Hepatocyte (in vitro differentiated cells): ENCODE data around the gene PTPN2.

ENCODE experiments used
- EZH2 ChIP-seq: fragments of 200-600 bp; sonication (generic); IDR thresholded peaks from 2 replicates; pipeline ENCODE4 v1.6.1; 2016; ENCODE audit warnings: antibody characterized with exemption, mild to moderate bottlenecking, borderline replicate concordance
- EZH2phosphoT487 ChIP-seq: fragments of 200-600 bp; sonication (generic); IDR thresholded peaks from one replicate; pipeline ENCODE4 v1.6.1; 2018; ENCODE audit warnings: antibody characterized with exemption, mild to moderate bottlenecking, low read depth, moderate library complexity; ENCODE audit not compliant: unreplicated experiment, severe bottlenecking
- TF ChIP-seq, protein P1 (sequence below): fragments of 200-600 bp; sonication (generic); IDR thresholded peaks from 2 replicates; pipeline ENCODE4 v1.5.1; 2016; ENCODE audit warnings: antibody characterized with exemption, mild to moderate bottlenecking; ENCODE audit not compliant: poor library complexity

DNA sequence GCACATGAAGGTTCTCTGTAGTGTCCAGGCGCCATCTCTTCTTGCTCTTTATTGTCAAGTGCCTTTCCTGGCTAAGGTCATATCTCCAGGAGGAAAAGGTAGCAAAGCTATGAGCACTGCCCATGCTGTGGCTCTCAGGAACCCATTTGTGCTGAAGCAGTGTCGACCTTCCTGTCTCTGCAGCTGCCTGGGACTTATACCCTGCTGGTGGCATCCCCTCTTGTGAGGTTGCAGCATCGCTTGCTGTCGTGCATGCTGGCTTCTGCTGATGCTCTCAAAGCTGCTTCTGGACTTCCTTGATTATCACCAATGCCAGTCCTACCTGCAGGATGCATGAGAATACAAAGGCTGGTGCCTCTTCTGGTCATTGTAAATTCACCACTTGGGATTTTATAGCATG is 22.1 kb upstream of the PTPN2 start:
- TF ChIP-seq, protein P1, sequence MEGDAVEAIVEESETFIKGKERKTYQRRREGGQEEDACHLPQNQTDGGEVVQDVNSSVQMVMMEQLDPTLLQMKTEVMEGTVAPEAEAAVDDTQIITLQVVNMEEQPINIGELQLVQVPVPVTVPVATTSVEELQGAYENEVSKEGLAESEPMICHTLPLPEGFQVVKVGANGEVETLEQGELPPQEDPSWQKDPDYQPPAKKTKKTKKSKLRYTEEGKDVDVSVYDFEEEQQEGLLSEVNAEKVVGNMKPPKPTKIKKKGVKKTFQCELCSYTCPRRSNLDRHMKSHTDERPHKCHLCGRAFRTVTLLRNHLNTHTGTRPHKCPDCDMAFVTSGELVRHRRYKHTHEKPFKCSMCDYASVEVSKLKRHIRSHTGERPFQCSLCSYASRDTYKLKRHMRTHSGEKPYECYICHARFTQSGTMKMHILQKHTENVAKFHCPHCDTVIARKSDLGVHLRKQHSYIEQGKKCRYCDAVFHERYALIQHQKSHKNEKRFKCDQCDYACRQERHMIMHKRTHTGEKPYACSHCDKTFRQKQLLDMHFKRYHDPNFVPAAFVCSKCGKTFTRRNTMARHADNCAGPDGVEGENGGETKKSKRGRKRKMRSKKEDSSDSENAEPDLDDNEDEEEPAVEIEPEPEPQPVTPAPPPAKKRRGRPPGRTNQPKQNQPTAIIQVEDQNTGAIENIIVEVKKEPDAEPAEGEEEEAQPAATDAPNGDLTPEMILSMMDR, result no peak
- TF ChIP-seq EZH2 (no peak), EZH2phosphoT487 (no peak)
